NCI-H187 treated with DMSO at 0.1 percent for 48 hours (cell line): ENCODE data around the gene ARPC5L.

ENCODE experiments used
- DNase-seq: peaks from one replicate; lab custom pipeline; 2025; lab: John Stamatoyannopoulos, UW

Gene ARPC5L

DNA sequence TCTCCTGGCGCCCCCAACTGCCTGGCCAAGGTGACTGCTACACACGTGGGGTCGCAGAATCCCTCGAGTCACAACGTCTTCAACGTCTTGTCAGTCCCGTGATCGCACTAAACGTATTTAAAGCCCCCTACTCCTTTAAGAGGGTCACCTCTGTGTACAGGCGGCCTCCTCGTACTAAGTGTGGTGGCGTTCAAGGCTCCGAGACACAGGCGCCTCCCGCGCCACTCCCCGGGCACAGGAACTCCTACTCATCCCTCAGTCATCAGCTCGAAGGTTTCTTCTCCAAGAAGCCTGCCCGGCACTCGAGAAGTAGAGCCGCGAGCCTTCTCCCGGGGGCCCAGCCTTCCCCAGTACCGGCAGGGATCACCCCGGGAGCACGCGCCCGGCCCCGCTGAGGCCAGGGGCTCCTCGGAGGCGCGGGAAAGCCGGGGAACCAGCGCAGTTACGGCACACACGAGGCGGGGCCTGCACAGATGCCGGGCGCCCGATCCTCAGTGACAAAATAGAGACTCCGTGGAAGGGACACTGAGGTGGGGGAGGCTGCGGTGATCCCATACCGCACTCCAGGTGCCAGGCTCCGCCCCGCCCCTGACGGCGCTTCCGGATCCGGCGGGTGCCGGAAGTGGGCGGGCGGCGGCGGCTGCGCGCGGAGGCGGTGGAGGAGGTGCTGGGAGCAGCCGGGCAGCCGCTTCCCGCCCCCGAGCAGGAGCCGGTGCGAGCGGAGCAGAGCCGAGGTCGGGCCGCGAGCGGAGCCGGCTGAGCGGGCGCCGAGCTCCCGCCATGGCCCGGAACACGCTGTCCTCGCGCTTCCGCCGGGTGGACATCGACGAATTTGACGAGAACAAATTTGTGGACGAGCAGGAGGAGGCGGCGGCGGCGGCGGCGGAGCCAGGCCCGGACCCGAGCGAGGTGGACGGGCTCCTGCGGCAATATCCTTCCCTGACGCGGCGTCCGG, 6.9 kb downstream of the ARPC5L start:
- DNase-seq, result no peak

DNA sequence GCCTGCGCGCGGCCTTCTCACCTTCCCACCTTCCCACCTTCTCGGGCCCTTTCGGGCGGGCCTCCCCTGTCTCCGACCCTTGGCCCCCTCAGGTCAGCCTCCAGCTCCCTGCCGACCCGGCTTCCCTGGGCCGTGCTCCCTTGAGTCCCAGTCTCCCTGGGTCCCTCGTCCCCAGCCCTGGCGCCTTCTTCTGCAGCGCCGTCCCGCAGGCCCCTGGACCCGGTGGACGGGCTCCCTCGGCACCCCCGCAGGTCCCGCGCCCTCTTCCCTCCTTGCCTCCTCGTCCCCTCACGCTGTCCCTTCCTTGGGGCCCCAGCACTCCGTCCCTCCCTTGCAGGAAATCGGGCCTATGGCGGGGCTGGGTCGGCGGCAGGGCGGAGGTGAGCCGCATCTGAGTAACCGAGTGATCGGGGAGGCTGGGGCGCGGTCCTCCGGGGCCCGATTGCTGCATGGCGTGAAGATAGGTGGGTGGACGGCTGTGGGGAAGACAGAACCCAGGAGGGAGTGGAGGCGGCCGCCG, 7.6 kb downstream of the ARPC5L start:
- DNase-seq, result no peak

DNA sequence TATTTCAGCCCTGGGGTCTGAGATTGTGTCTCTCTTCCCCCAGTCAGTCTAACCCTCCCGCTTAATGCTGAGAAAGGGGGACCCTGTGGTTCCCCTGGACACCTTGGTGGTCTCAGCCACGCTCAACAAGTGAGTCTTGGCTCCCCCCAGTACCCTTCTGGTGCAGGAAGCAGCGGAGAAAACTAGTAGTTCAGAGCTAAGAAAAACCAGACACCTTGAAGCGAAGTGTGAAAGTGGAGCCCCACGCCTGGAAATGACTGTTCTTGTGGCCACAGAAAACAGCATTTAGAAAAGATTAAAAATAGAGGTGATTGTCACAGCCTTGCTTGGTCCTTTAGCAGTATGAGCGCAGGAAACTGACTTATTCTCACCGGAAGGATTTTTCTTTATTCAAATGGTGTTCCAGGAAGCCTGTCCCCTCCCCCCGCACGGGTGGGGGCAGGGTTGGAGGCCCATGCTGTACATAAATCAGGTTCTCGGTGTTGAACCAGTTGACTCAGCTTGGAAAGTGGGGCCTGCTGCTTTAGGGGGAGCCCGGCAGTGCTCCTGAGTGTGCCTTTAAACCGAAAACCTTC, 8.1 kb downstream of the ARPC5L start:
- DNase-seq, result no peak

DNA sequence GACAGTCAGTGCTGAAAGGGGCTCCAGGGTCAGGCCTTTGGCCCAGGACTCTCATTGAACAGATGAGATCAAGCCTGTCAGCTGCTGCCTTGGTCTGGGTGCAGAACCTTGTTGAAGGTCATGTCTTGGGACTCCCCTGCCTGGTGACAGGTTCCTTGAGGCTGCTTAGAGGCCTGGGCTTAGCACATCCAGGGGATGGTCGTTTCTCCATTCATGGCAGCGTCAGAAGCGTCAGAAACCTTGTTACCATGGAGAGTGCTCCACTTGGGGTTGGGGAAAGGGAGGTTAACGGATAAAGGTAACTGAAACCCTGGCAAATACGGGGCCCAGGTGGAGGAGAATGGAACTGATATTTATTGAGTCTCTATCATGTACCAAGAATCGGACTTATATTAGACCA, 8.8 kb downstream of the ARPC5L start:
- no peak for DNase-seq

DNA sequence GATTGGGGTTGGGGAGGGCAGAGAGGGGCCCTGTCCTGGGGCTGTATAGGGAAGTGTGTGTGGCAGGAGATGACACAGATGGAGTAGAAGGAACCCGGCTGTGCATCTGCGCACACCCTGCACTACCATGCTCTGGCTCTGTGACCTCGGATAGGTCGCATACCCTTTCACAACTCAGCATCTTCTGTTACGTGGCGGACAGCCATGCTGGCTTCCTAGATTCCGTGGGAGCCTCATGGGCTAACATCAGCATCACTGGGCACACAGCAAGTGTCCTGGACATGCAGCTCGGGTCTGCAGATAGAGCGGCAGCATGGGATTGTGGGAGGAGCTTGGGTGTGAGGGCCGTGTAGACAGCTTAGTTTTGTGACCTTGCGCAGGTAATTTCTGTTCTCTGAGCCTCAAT, 9.2 kb downstream of the ARPC5L start:
- no peak for DNase-seq

DNA sequence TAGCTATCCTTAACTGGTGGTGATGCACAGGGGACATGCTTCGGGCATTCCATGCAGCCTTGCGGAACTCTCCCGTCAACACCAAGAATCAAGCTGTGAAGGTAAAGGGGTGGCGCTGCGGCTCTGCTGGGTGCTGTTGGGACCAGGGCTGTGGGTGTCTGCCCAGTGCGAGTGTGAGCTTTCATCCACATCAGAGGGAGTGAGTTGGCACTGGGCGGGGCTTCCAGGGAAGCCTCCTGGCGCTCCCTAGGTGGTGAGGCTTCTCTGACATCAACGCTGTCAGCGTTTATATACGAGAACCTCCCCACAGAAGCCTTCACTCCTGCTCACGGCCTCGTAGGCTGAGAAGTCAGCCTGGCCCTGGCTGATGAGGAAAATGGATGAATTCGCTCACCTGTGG, 11.7 kb downstream of the ARPC5L start:
- DNase-seq, result no peak

DNA sequence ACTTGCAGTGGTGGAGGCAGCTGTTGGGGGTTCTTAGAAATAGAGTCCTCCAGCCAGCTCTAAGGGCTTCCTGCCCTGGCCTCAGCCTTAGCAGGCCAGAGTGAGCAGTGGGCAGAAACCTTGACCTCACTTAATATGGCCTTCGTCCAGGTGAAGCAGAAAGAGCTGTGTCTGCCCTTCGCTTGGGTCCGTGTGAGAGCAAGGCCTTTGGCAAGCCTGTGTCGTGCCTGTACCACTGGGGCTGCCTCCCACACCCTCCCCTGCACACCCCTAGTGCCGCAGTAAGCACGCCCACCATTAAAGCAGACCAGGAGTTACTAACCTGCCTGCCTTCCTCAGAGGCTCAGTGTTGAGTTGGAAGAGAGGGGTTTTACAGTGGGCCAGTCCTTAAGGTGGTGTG, 13.6 kb downstream of the ARPC5L start:
- no peak for DNase-seq

DNA sequence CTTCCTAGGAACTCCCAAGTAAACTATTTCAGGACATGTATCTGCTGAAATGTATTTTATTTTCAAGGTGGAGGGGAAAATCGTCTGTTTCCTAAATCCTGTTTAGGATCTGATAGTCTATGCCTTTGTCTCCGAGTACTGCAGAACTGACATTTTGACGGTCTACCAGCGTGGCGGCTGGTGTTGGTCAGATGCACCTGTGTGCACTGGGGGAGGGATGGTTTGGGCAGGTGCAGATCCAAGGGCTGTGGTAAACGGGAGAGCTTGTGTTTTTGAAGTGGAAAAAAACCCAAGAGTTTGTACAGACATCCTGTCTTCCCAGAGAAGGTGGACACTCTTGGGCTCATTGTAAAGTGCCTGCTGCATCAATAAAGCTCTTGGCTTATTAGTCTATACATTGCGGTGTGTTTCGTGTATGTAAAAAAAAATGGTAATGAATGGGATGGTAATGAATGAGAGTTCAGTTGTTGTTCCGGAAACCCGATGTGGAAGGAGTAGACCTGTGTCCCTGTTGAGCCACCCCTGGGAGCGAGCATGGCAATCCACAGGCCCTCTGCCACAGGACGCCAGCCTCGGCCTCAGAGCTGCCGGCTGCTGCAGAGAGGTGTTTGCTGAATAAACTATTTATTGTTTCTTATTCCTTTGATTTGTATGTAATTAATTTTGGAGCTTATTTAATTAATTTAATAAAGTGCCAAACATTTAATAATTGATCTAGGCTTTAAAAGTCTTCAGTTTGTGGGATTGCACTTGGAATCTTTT, 15.3 kb downstream of the ARPC5L start:
- no peak for DNase-seq

DNA sequence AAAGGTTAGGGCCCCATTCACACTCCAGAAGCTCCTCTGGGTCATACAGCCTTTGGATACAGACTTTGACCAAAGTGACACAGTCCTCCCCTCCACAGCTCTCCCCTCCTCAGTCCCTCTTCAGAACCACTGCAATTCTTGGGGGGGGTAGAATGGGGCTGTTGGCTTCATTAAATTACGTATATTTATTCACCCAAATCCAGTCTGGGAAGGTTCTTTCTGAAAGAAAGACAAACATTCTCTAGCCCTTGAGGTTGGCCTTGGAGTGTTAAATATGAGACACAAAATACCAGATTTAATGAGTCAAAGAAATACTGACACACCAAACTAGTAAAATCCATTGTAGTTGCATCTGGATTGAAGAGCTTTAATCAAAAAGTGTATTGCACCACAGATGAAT, 16.1 kb downstream of the ARPC5L start:
- DNase-seq, result no peak

DNA sequence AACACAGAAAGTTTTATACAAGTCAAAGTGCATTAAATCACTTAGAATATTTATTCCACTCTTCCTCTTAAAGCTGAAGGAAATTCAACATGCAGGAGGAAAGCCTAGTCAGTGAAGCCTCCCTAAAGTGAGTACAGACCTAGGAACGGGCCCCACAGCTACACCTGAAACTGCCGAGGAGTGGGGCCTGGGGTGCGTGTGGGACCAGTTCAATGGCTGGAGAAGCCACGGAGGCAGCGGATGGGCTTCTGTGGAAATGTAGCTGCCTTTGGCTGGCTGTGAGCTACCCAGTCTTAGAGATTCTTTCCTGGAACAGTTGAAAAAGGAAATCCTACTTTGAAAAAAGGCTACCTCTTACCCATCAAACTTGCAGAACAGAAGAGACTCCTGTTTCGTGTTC, 16.6 kb downstream of the ARPC5L start:
- DNase-seq, result no peak

DNA sequence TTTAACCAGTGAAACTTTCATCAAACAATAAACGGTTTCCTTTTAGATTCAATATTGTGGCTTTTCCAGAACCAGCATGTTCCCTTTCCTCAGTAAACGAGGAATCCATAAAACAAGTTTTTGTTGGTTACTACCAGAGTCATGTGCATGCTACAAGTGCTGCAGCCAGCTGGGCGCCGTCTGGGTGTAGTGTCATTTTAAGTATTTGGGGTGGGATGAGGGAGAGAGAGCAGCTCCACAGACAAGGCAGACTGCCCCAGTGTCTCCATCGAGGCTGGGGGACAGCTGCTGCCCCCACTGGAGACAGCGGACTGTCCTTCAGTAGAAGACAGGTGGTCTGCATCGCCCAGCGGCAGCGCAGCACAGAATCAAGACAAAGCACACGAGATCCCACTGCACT, 17.3 kb downstream of the ARPC5L start:
- no peak for DNase-seq

DNA sequence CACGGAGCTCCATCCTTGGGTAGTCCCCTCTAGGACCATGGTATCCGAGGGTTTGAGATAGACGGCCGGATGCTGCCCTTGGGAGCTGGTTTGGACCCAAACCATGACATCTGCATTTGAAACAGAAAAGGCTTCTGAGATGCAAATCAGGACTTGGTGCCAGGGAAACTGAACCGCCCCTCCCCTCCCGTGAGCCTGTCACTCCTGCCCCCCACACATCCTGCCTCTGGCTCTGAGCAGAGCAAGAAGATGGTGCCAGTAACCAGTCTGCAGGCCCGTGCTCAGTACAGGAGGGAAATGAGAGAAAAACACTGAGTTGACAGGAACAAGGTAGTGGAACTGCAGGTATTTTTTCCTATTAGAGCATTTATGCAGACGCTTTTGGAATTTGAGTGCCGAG, 18.6 kb downstream of the ARPC5L start:
- no peak for DNase-seq

DNA sequence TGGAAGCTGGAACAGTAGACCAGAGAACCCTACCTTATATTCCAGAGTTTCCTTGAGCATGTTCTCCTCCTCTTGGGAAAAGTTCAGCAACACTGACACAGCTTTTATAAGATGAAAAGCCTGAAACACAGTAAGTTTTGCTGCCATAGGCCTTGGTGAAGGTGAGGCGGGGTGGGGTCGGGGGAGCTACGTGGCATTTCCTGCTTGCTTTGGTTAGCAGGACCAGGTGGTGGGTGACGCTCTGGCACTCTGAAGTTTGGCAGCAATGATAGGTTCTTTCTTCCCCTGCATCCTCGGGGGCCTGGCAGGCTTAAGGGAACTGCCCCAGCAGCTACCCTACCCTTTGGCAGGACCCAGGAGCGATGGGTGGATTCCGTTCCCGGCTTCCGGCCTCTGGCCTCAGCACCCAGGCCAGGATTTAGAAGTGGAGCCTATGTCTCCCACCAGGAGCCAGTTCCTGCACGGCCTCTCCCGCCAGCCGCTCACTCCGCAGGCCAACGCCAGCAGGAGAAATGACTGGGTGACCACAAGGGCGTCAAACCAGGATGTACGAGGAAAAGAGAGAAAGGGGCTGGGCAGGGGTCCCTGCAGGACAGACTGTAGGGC, 19.3 kb downstream of the ARPC5L start:
- no peak for DNase-seq

DNA sequence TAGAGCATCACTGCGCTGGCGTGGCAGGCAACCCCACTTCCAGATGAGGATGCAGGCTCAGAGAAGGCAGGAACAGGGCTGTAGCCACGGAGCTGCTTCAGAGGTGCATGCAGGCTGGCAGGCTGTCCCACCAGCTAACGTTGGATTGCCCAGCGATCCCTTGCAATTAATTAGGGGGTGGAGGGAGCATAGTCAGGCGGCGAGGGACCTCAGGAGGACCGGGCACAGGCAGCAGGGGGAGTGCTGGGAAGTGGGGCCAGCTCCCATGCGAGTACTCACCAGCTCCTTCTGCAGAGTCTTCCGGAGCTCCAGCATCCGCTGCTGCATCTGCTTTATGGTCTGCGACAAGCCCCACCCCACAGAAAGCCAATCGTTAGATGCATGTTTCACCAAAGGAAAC, 20.3 kb downstream of the ARPC5L start:
- DNase-seq, result no peak

DNA sequence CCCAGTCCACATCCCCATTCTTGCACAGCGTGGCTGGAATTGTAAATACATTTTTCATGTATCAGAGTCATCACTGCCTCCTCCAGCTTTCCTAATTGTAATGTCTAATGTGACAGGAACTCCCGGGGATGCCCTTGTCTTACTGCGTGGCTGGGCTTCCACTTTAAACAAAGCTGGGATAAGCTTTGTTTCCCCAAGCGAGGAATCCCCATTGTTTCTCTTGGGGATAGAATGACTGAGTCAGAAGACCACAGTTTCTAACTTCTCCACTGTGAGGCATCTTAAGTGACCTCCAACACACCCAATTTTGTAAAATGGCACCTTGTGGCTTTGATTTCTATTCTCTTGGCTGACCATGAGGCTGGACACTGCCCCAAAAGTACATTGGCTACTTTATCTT, 22.4 kb downstream of the ARPC5L start:
- no peak for DNase-seq

DNA sequence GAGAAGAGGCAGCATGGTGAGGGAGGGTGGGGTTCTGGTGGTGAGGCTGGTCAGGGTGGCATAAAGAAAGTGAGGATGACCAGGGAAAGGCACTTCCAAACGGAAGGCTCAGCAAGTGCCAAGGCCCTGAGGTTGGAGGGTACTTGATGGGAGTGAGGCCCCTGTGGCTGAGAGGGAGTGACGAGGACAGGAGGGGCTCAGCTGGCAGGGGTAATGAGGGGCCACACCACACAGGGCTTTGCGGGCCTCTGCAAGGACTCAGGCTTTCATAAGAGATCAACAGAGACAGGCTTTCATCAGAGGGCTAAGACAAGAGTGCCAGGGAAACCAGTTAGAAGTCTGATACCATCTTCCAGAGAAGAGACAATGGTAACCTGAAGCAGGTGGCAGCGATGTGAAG, 23.6 kb downstream of the ARPC5L start:
- no peak for DNase-seq

DNA sequence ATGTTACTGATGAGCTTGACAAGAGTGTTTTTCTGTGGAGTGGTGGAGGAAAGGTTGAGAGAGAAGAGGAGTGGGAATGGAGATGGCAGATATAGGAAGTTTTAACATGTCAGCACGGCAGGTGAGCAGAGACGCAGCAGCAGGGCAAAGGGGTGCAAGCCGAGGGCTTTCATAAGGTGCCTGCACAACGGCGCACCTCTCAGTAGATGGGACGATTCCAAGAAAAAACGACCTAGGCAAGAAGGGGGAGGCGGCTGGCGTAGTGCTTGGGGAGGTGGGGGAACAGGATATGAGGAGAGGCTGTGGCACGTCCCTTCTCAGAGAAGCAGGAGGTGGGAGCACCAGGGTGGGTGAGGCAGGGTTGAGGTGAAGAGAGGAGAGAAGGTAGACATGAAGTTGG, 24.5 kb downstream of the ARPC5L start:
- DNase-seq, result no peak

DNA sequence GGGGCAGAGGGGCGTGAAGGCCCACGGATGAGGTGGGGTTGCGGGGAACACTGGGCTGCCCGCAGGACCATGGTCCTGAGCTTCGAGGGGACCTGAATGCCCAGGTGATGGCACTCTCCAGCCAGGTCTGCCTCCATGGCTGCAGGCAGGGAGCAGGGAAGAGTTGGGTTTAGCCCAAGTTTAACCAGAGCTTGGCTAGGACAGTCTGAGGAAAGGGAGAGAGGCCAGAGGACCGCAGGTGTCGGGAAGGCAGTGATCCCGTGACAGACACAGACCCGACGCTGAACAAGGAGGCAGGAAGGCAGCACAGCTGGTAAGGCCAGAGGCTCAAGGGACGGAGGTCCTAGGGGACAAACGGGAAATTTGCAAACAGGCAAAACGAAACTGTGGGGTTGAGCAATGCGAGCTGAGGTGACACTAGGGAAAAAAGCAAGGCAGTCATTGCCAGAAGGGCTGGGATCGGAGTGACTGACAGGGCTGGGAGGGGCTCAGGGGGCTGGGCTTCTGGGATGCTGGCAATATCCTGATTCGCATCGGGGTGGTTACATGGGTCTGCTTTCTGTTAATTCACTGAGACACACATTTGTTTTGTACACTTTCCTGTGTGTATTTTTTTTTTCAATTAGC, 25.0 kb downstream of the ARPC5L start:
- no peak for DNase-seq

DNA sequence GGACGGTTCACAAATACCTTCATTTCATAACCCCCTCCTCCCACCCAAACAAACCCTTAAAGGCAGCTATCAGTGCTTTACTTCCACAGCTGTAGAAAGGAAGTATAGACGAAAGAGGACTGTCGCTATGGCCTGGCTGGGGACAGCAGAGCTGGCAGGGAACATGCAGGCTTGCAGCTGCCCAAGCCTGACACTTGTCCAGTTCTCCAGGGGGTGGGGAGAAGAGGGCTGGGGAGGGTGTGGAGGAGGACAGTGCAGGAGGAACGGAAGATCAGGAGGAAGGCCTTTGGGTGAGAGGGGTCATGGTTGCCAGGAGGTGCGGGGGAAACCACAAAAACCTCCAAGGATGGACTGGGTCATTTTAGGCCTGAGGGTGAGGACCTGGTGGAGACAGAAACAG, 25.9 kb downstream of the ARPC5L start:
- no peak for DNase-seq

DNA sequence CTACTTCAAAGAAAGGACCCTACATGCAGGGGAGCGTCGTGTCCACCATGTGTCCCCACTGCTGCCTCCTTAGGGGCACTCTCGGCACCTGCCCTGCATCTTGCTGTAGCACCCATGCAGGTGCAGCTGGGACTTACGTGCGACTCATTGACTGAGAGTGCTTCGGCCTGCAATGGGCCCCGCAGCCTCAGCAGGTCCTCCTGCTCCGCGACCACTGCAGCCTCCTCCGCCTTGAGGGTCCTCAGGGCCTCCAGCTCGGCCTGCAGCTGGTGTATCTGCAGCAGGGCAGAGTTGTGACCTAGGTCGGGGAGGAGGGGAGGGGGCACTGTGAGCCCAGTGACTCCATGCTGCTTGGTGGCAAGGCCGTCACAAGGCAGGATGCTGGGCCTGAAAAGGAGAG, 27.1 kb downstream of the ARPC5L start:
- no peak for DNase-seq

DNA sequence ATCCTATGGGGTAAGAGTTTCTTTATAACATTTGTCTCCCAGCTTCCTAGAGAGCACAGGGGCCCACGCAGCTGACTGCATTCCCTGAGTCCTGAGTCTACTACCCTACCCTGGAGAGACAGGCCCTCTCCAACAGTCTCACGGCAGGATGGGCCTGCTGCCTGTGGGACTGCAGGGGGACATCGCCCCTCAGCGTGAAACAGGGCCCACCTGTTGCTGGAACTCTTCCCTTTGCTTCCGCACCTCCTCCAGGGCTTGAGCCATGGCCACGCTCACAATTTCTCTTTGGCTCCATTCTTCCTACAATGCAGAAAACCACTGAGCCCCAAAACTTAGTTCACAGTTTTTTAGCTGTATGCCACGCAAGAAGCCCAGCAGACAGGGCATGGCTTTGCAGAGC, 28.2 kb downstream of the ARPC5L start:
- DNase-seq, result no peak
